Measurements from ENCODE around the gene FTO. TPM values are rescaled to one million over a fixed set of nuclear protein-coding genes. Genes with fewer than 3 reads are reported as not detected.

The FTO gene
- total RNA-seq, 1 experiment from 2014 or later: 55.0 TPM

DNA sequence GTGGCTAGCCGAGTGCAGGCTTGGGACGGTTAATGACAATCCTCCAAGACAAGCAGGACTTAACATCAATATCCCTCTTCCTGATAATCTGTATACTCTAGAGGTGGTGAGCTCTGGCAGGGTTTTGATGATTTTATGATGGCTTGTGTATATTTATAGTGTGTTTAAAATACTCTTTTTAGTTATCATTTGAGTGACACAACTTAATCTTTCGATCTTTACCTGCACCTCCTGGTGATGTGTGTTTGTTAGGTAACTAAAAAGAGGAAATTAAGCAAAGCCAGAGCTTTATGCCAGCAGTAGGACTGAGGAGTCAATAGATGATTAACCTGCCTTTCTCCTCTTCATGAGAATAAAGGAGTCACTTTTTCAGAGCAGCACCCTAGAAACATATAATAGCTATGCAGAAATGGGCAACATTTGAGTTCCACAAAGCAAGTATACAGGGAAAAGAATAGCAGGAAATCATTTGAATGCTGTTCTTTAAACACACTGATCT is 372.1 kb downstream of the FTO start:
- peak overlapping the region; percentile 100 for H3K27ac Mint-ChIP-seq (ENCODE audit: low read depth, unreplicated experiment)
- no TSS peak for BruUV-seq (replicated peaks)
- TF ChIP-seq, protein P1, sequence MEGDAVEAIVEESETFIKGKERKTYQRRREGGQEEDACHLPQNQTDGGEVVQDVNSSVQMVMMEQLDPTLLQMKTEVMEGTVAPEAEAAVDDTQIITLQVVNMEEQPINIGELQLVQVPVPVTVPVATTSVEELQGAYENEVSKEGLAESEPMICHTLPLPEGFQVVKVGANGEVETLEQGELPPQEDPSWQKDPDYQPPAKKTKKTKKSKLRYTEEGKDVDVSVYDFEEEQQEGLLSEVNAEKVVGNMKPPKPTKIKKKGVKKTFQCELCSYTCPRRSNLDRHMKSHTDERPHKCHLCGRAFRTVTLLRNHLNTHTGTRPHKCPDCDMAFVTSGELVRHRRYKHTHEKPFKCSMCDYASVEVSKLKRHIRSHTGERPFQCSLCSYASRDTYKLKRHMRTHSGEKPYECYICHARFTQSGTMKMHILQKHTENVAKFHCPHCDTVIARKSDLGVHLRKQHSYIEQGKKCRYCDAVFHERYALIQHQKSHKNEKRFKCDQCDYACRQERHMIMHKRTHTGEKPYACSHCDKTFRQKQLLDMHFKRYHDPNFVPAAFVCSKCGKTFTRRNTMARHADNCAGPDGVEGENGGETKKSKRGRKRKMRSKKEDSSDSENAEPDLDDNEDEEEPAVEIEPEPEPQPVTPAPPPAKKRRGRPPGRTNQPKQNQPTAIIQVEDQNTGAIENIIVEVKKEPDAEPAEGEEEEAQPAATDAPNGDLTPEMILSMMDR (IDR thresholded peaks at IDR 0.05; ENCODE audit: unreplicated experiment): no peak

DNA sequence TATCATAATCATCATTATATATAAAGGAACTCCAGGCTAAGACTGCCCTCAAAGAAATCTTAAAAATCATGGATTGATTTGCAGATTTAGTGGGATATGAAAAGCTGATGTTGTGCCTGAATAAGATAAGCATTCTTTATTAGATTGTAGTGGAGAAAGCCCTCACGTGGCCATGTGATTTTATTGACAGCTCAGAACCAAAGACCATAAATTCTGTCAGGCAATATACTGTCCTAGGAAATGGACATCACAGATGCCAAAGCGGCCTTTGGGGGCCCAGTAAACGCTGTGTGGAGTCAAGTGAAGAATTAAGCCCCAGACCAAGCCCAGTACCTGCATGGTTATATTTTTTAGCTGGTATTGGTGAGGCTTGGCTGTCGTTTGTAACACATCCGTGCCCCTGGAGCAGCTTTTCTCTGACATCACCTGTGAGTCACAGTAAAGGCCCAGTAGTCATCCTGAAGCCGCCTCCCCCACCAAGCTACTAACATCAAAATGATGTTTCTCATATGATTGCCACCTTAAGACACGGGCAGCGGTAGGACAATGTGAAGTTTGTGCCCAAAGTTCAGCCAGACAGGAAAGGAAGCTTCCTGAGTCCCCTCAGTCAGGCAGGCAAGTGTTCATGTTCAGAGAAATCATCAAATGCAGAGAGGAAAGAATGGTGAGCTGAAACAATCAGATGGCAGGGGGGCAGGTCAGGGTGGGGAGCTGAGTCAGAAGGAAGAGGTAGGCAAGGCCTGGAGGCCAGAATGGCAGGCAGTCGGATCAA is 373.3 kb downstream of the FTO start:
- CTCF ChIA-PET: interaction anchor here (0.6 to 1.6 kb wide), 6 partner anchors 10 to 344 kb away, joined by 3 to 5 read pairs (median 4); no protein-coding TSS in a partner anchor
- H3K9me3 Mint-ChIP-seq (ENCODE audit: unreplicated experiment): no peaks in the 10 kb centered on the region
- no peaks in the 10 kb centered on the region for H3K27me3 Mint-ChIP-seq (ENCODE audit: insufficient read depth, unreplicated experiment)
- intact Hi-C loops (cut with micrococcal nuclease): no loop called here
- H3K27ac Mint-ChIP-seq (ENCODE audit: low read depth, unreplicated experiment): peak overlapping the region; percentile 100
- DNase-seq (ENCODE audit: unreplicated experiment): peak; percentile 90
- BruUV-seq (replicated peaks): TSS peak; percentile 68
- peaks cover 42% of the 10 kb centered on the region for H3K4me1 Mint-ChIP-seq (ENCODE audit: insufficient read depth, unreplicated experiment)
- POLR2A ChIA-PET: interaction anchor here (0.6 to 4.4 kb wide), 16 partner anchors 10 to 852 kb away, joined by 3 to 29 read pairs (median 3); partner anchors contain the start of genes FTO and RPGRIP1L
- peak overlapping the region; percentile 30 for H3K4me3 Mint-ChIP-seq (ENCODE audit: unreplicated experiment)
- peaks cover 21% of the 10 kb centered on the region for H3K36me3 Mint-ChIP-seq (ENCODE audit: insufficient read depth, unreplicated experiment)
- TF ChIP-seq, protein P1 (IDR thresholded peaks at IDR 0.05; ENCODE audit: unreplicated experiment): no peak

More for the DNA sequence above, 372.1 kb downstream of the FTO start:
- intact Hi-C loops (cut with micrococcal nuclease): no loop called here
- Mint-ChIP-seq H3K27me3 (ENCODE audit: insufficient read depth, unreplicated experiment) (no peaks in the 10 kb centered on the region), H3K36me3 (ENCODE audit: insufficient read depth, unreplicated experiment) (peaks cover 21% of the 10 kb centered on the region), H3K4me3 (ENCODE audit: unreplicated experiment) (no peak overlapping the region), H3K4me1 (ENCODE audit: insufficient read depth, unreplicated experiment) (peaks cover 39% of the 10 kb centered on the region), H3K9me3 (ENCODE audit: unreplicated experiment) (no peaks in the 10 kb centered on the region)
- ChIA-PET POLR2A (interaction anchor here (0.5 to 4.4 kb wide), 4 partner anchors 9 to 848 kb away, joined by 3 to 29 read pairs (median 3); no protein-coding TSS in a partner anchor), CTCF (interaction anchor here (0.5 to 0.6 kb wide), 2 partner anchors 117 to 1443 kb away, joined by 3 read pairs; no protein-coding TSS in a partner anchor)
- DNase-seq (ENCODE audit: unreplicated experiment): no peak

DNA sequence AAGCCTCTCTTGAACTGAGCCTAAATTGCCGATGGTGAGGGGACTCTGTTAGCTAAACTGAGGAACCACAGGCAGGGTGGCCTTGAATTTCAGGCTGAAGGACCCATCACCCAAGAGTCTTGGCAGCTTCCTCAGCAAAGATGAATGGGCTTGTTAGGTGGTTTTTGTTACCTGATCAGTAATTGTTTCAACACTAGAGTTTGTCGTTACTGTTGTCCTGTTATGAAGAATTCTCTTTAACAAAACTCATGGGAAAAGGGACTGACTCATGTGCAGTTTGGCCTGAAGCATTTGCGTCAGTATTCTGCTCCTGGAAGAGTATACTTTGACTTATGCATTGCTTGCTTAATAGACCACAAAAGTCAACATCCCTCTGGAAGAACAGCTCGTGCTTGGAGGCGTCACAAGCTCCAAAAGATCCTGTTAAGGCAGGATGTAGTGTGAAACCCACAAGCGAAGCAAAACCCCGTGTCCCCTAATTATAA is 376.6 kb downstream of the FTO start:
- no peaks in the 10 kb centered on the region for H3K9me3 Mint-ChIP-seq (ENCODE audit: unreplicated experiment)
- CTCF ChIA-PET: interaction anchor here (0.5 to 2.5 kb wide), 5 partner anchors 46 to 579 kb away, joined by 3 to 8 read pairs (median 3); no protein-coding TSS in a partner anchor
- POLR2A ChIA-PET: interaction anchor here (0.7 to 3.4 kb wide), 34 partner anchors 11 to 861 kb away, joined by 3 to 22 read pairs (median 4); partner anchors contain the start of genes IRX3 and IRX5
- H3K27ac Mint-ChIP-seq (ENCODE audit: low read depth, unreplicated experiment): peak overlapping the region; percentile 99
- H3K27me3 Mint-ChIP-seq (ENCODE audit: insufficient read depth, unreplicated experiment): no peaks in the 10 kb centered on the region
- peak; percentile 99 for DNase-seq (ENCODE audit: unreplicated experiment)
- intact Hi-C loops (cut with micrococcal nuclease): loop anchor here (1.0 to 10.0 kb wide), 4 partner anchors 186 to 852 kb away; partner anchors contain the start of gene IRX5
- H3K4me1 Mint-ChIP-seq (ENCODE audit: insufficient read depth, unreplicated experiment): peaks cover 41% of the 10 kb centered on the region
- TF ChIP-seq, protein P1 (IDR thresholded peaks at IDR 0.05; ENCODE audit: unreplicated experiment): no peak
- no TSS peak for BruUV-seq (replicated peaks)
- H3K36me3 Mint-ChIP-seq (ENCODE audit: insufficient read depth, unreplicated experiment): peaks cover 16% of the 10 kb centered on the region
- H3K4me3 Mint-ChIP-seq (ENCODE audit: unreplicated experiment): peak overlapping the region; percentile 54

DNA sequence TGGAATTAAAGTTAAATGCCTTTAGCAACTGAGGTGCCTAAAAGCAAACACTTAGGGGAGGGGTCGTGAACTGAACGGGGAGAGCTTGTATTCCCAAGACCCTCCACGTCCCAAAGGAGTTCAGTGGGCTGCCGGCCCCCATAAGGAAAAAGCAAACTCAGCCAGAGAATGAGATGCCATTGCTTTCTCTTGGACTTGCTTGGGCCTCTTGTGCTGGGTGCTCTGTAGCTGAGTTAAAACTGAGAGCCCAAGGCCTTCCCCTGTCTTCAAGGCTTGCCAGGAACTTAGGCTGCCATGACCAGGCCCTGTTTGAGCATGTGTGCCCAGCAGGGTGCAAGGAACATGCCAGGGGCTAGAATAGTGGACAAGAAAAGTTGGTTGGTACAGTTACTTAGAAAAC is 382.8 kb downstream of the FTO start:
- Mint-ChIP-seq H3K4me3 (ENCODE audit: unreplicated experiment) (no peak overlapping the region), H3K9me3 (ENCODE audit: unreplicated experiment) (peaks cover 15% of the 10 kb centered on the region), H3K27ac (ENCODE audit: low read depth, unreplicated experiment) (no peak overlapping the region), H3K27me3 (ENCODE audit: insufficient read depth, unreplicated experiment) (no peaks in the 10 kb centered on the region), H3K4me1 (ENCODE audit: insufficient read depth, unreplicated experiment) (peaks cover 5% of the 10 kb centered on the region), H3K36me3 (ENCODE audit: insufficient read depth, unreplicated experiment) (peaks cover 6% of the 10 kb centered on the region)
- CTCF ChIA-PET: interaction anchor here (0.7 kb wide), 1 partner anchor 406 kb away, joined by 3 read pairs; no protein-coding TSS in a partner anchor
- intact Hi-C loops (cut with micrococcal nuclease): loop anchor here (10.0 kb wide), 1 partner anchor 192 kb away; no protein-coding TSS in a partner anchor
- POLR2A ChIA-PET: interaction anchor here (1.0 kb wide), 1 partner anchor 8 kb away, joined by 3 read pairs; no protein-coding TSS in a partner anchor
- TF ChIP-seq, protein P1 (IDR thresholded peaks at IDR 0.05; ENCODE audit: unreplicated experiment): no peak
- no peak for DNase-seq (ENCODE audit: unreplicated experiment)
- BruUV-seq (replicated peaks): no TSS peak

Measured in MCF 10A (cell line).